HG02973 (cell line): Measurements from ENCODE around the gene SH2D5.

Experiments used
- ATAC-seq: cut with Tn5 transposase; IDR thresholded peaks from one replicate; pipeline ENCODE4 v1.9.1; 2021; ENCODE audit warnings: moderate library complexity; ENCODE audit not compliant: unreplicated experiment

Gene SH2D5

DNA sequence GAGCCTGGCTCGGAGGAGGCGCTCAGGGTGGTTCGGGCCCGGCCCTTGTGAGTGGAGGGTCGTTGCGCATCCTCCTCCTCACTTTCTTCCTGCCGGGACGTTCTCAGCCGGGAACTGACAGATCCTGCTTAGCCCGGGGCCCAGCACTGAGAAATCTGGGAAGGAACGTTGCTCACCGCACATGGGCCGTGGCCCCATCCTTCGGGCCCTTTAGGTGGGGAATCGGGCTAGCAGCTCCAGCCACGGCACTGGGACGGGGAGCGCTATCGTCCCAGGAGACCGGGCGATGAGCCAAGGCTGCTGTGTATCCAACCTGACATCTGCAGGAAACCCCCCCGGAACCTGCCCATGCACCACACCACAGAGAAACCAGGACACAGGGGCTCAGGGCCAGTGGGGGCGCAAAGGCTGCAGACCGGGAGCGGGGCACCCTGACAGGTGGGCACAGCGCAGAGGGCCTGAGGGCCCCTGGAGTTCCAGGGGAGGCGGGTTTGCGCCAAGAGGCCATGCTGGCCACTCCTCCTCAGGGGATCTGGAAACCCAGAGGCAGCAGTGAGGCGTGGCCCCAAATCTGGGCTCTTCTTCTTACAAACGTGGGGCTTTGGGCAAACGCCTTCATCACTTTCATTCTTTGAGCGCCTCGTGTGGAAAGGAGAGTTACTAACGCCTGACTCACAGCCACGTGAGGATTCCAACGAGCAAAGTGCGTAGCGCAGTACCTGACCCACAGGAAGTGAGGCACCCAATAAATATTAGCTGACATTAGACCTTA, at the start of gene SH2D5:
Gene SH2D5 (minus strand): TSS at position 116 of the 772 bp plus-strand sequence. CDS start 4,659 bp downstream, outside the sequence.
- ATAC-seq, result no peak

DNA sequence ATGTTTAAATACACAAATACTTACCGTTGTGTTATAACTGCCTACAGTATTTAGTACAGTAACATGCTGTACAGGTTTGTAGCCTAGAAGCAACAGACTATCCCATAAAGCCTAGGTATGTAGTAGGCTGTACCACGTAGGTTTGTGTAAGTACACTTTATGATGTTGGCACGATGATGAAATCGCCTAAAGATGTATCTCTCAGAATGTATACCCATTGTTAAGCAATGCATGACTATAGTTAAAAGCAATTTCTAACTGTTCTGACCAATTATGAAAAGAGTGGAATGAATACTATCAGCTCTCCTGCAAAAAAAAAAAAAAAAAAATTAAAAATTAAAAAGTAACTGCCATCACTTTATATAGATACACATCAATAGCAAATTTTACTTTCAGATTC, 43.2 kb upstream of the SH2D5 start:
- ATAC-seq, result no peak

DNA sequence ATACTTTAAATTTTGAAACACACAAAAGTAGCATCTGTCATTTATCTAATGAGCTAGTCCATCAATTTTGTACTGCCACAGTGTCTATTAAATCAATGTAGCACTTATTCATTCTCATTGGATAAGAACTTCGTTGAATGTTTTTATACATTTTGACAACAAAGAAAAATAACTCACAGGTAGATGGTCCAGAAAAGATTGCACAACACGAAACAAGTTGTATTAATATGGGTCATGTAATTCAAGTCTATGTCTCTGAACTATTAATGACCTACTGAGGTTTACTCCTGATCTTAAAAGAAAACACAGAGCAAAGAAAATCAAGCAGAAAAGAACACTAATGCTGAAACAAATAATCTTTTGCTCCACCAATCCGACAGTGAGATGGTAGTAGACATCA, 39.3 kb upstream of the SH2D5 start:
- no peak for ATAC-seq

DNA sequence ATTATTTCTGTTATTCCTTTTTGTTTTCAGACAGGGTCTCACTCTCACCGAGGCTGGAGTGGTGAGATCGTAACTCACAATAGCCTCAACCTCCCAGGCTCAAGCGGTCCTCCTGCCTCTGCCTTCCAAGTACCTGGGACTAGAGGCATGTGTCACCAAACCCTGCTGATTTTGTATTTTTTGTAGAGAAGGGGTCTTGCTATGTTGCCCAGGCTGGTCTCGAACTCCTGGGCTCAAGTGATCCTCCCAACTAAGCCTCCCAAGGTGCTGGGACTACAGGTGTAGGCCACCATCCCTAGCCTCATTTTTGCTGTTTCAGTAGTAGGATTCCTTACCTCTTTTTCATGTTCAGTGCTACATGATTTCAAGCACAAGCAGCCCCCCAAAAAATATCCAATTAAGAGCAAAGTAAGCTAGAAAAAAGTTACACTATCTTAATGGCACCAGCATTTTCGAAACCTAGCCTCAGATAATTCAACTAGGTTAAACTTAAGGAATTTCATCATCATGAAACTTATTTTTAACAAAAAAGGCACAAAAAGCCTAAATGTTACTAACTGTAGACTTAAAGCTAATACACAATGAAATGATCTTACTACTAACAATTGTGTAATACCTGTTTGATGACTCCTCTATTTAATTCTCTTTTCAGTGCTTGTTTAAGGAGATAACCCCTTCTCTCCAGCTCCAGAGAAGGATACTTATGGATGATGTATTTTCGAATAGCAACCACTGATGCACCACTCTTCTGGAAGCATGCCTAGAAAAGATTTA, 38.0 kb upstream of the SH2D5 start:
- ATAC-seq, result no peak

DNA sequence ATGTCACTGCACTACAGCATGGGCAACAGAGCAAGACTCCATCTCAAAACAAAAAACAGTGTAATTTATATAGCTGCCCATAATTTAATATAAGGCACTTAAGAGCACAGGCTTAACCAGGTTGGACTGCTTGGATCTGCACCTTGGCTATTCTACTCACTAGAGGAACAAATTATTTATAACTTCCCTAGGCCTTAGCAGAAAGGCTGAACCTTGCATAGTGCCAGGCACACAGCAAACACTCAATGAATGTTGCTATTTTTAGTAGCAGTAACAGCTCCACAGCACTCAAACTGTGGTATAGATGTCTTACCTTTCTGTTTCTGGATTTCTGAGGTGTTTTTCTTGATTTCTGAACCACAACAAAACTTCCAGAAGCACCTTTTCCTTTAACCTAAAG, 34.8 kb upstream of the SH2D5 start:
- ATAC-seq, result no peak

DNA sequence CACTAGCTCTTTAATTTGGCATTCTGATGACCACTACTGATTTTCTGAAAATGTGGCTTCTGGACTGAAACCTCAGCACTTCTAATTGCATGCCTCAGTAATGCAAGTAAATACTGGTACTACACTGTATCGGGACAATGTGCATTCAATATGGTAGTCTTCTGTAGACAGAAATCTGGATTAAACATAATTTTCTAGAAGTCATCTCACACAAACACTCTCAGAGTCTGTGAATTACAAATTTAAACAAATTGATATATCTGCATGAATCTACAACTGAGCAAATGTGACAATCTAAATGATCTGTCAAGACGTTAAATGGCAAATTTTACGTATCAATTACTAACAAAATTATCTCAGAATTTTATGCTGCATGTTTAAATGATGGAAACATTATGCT, 30.9 kb upstream of the SH2D5 start:
- ATAC-seq, result no peak

DNA sequence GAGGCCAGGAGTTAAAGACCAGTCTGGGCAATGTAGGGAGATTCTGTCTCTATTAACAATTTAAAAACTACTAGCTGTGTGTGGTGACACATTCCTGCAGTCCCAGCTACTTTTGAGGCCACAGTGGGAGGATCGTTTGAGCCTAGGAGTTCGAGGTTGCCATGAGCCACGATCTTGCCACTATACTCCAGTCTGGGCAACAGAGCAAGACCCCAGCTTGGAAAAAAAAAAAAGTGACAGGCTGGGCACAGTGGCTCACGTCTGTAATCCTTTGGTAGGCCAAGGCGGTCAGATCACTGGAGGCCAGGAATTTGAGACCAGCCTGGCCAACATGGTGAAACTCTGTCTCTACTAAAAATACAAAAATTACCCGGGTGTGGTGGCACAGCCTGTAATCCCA, 27.8 kb upstream of the SH2D5 start:
- no peak for ATAC-seq

DNA sequence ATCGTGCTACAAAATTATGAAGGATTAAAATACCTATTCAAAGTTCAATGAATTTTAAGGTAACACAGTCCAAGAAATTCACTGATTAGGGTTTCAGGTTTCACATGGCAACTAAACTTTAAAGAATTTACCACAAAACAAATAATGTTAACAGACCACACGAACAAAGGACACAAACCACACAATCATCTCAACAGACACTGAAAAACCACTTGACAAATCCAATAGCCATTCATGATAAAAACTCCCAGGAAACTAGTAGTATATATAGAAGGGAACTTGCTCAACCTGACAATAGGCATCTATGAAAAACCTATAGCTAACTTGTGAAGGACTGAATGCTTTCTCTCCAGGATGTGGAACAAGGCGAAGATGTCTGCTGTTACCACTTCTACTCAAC, 21.1 kb upstream of the SH2D5 start:
- ATAC-seq, result no peak

DNA sequence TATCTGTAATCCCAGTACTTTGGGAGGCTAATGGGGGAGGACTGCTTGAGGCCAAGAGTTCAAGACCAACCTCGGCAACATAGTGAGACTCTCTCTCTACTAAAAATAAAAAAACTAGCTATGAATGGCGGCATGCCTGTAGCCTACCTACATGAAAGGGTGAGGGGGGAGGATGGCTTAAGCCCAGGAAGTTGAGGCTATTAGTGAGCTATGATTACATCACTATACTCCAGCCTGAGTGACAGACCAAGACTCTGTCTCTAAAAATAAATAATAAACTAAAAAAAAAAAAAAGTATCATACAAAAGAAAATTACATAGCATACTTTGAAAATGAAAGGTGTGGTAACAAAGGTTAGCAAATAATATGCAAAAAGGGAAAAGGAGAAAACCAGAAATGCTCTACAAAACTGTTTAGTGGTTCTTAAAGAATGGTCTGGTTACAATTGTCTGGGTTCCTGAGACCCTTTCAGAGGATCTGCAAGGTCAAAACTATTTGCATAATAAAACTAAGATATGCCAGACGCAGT, 19.0 kb upstream of the SH2D5 start:
- no peak for ATAC-seq

DNA sequence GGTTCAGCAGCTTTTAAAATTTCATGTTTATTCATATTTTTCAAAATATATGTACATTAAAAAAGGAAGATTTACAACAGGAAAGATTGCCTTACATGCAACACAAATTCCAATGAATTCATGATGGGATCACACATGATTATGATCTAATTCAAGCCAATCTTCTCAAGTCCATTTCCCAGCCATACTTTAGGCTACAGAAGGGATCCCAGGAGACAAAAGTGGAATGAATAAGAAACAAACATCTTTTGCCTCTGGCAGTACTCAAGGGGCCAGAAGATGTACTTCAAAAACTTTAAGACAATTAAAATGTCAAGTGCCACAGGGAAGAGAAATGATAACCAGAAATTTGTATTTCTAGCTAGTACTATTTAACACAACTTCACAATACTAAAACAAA, 10.2 kb upstream of the SH2D5 start:
- ATAC-seq, result no peak

DNA sequence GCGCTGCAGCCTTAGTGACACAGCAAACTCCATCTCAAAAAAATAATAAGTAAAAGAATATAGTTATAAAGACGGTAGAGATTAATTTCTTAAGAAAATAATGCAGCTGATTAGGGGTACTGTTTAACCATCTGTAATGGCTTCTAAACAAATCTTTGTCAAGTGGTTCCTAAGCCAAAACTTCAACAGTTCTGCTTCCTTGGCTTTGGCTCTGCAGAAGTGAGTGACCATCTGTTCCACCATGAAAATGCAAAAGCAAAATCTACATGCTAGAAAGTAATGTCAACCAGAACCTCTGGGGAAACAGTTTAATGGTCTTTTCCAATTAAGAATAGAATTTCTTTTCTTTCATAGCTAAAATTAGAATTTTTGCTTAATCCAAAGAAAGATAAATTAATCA, 8.3 kb upstream of the SH2D5 start:
- ATAC-seq, result no peak

DNA sequence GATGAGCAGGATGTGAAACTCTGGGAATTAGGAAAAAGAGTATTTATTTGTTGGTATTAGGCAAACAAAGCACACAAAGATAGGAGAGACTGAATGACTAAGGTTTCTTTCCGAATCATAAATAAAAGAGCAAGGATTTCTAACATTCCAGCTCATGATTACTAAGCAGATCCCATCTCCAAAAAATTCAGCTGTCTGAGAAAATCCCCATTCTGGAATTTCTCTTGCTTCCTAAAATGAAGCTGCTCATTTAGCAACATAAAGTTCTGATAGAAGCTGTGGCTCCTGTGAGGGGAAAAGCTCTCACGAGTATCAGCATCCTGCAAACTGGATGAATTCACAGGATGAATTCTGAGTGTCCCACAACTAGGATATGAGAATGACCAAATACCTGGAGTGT, 6.7 kb upstream of the SH2D5 start:
- ATAC-seq, result no peak

DNA sequence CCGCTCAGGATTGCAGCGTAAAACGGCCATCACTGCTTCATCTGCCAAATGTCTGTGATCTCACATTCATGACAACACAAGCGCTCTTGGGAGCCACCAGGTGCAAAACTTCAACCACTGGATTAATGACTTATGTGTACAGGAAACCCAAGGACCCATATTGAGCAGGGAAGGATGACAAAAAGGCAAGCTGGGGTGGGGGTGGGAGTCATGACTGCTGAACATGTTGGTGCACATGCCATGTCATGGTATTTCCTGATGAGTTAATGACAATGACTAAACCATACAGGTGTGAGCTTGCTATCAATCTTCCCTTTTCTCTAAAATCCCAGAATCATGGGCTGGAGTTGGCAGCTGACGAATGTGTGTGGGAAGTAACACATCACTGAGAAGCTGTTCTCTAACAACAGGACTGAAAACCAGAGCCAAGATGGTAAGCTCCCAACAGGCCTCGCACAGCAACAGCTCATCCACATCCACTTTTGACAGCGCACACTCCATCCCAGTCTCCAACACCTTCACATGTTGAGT, 3.1 kb upstream of the SH2D5 start:
- ATAC-seq, result no peak

DNA sequence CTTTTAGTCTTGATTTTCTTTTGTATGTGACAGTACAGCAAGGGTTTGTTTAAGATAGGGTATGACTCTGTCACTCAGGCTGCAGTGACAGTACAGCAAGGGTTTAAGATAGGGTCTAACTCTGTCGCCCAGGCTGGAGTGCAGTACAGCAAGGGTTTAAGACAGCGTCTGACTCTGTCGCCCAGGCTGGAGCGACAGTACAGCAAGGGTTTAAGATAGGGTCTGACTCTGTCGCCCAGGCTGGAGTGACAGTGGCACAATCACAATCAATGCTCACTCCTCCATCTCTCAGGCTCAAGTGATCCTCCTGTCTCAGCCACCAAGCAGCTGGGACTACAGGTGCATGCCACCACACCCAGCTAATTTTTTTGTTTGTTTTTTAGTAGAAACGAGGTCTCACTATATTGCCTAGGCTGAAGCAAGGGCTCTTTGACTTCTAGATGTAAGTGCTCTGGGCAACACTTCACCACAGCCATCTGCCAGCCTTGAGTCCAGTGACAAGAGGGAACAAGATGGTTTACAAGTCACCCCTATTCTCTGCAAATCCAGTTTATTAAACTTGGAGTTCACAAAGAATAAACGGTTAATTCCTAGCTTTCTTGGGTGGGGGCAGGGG, 965 bp upstream of the SH2D5 start:
- no peak for ATAC-seq

DNA sequence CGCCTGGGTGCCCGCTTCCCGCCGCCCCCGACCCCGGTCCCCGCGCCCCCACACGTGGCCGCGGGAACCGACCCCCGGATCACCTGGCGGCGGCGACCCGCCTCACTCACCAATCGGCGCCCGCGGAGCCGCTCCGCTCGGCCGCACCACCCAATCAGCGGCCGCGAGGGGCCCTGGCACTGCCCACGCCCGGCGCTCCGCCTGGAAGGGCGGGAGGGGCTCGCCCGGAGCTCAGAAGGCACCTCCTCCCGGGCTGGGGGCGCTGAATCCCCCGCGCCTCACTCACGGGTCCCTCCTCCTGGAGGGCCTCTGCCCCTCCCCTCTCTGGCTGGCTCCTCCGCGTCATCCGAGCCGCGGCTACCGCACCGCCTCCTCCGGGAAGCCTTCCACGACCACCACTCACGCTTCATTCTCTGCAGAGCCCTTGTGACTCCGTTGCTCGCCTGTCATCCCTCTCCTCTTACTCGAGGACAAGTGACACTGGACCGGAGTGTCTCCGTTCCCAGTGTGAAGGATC, 374 bp downstream of the SH2D5 start:
- ATAC-seq, result no peak

DNA sequence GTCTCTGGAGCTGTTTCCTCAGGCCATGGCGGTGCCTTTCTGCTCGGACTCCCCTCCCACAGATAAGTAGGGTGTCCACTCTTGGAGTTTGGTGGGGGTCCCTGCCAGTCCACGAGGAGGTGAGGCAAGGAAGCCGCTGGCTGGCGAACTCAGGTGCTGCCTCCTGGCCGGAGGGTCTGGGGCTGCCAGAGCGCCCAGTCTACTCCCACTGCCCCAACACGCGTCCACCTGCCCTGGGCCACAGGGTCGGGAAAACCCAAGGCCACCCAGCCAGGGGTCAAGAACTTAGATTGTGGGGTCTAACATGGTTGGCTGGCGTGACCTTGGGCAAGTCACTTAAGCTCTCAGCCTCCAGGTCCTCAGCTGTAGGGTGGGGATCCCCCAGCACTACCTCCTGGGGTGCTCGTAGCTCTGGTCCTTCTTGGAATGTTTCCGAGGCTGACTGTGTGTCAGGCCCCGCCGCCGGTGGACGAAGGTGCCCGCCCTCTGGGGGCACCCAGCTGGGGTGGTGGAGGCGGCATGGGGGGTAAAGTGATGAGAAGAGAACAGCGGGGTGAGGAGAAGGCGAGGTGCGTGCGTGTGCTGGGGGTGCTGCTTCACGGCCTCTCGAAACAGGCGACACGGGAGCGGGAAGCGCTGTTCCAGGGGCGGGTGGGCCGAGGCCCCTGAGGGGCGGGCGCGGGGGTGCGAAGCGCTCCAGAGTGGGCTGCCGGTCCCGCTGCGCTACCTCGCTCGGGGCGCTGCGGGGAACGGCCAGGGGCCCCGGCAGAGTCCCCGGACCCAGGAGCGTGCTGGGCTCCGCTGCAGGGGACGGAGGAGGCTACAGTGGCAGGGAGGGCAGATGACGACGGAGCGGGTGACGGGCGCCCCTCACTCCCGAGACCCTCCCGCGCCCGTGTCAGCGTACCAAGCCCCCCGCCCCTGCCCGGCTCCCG, 1.2 kb downstream of the SH2D5 start:
- no peak for ATAC-seq

DNA sequence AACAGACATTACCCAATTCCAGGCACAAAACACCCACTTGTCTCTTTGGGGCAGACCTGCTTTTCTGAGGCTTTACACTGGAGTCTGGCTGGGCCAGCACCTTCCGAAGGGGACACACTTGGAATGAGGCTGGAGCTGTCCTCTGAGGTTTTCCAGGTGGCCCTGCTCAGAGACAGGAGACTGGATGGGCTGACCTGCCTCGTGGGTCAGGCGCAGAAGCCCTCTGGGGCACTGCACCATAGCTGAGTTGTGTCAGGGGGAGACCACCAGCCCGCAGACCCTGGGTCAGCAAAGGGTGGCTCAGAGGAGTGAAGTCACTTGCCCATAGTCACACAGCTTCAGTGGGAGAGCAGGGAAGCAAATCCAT, 1.8 kb downstream of the SH2D5 start:
- no peak for ATAC-seq

DNA sequence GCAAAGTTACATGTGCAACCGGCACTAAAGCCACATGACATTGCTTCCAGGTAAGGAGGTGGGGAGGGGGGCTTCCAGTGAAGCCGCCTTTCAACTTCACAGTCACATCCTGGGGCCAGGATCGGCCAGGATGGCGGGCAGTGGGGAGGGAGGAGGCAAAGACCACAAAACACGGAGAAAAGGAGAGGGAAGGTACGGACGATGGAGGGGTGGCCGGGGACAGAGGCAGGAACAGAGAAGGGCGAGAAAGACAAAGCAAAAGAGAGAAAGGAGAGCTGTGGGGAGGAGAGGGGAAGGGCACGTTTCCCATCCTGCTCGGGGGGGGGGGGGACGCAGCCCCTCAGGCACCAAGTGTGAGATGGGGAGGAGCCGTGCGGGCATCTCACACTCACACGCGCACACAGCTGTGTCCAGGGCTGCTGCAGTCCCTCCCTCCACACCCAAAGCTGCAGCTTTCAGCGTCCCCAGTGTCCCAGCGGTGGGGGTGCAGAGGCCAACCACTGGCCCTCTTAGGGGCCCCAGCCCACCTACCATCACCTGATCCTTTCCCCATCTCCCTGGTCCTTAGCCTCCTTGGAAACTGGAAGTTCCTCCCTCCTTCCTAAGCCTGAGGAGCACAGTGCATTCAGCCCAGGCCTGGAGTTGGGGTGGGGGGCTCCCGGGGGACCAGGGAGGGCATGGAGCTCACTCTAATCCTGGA, 2.4 kb downstream of the SH2D5 start:
- no peak for ATAC-seq

DNA sequence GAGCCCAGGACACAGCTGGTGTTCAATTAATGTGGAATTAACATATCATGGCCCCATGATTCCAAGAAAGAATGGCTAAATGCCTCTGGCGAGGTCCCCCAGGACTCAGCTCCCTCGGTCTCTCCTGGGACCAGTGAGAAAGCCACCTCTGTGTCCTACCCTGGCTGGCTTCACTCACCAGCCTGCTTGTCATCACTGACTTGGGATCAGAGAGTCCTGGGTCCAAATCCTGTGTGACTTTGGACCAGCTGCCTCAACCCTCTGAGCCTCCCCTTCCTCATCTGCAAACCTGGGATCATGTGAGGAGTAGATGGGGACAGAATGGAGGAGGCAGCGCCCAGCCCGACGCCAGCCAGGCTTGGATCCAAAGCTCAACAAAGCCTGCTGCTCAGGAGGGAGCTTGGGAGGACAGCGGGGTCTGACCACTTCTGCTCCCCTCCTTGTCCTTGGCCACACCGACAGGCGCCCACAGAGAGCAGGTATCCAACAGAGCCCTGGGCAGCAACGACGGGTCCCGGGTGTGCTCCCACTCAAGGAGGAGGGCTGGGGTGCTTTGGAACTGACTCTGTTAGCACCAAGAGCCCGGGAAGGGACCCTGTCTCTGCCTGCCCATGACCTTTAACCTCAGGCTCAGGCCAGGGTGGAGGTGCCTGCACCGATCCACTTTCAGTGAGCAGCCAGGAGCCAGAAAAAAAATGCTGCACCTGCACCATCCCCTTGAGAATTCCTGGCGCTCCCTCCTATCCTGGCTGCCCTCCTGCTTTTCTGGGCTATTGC, 3.2 kb downstream of the SH2D5 start:
- ATAC-seq, result no peak
